HG03060 (cell line): ENCODE measurements around the gene OTOG.

Experiments
- ATAC-seq: cut with Tn5 transposase; IDR thresholded peaks from one replicate; pipeline ENCODE4 v1.9.1; 2021; ENCODE audit warnings: low read depth, moderate number of reproducible peaks; ENCODE audit not compliant: unreplicated experiment

The OTOG gene

DNA sequence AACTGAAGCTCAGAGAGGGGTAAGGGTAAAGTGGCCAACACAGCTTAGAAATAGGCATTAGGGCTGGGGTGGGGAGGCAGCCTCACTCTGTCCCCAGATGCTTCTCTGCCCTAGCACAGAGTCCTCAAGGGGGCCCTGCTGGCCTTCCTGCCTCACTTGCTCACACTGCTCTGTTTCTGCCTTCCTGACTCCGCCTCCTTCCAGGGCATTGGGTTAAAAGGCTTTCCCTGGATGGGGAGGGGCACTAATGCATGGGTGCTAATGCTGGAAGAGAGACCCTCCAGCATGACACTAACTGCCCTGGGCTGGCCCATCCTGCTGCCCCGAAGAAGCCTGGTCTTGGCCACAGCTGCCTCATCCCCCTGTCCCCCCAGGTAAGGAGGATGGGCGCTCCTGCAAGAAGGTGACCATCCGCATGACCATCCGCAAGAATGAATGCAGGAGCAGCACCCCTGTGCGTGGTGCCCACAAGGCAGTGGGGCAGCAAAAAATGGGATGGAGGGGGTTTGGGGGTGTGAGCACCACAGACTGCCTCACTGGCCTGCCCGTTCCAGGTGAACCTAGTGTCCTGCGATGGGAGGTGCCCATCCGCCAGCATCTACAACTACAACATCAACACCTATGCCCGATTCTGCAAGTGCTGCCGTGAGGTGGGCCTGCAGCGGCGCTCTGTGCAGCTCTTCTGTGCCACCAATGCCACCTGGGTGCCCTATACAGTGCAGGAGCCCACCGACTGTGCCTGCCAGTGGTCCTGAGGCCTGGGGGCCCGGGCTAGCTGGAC lies 98.3 kb downstream of the OTOG start:
- ATAC-seq, result no peak

DNA sequence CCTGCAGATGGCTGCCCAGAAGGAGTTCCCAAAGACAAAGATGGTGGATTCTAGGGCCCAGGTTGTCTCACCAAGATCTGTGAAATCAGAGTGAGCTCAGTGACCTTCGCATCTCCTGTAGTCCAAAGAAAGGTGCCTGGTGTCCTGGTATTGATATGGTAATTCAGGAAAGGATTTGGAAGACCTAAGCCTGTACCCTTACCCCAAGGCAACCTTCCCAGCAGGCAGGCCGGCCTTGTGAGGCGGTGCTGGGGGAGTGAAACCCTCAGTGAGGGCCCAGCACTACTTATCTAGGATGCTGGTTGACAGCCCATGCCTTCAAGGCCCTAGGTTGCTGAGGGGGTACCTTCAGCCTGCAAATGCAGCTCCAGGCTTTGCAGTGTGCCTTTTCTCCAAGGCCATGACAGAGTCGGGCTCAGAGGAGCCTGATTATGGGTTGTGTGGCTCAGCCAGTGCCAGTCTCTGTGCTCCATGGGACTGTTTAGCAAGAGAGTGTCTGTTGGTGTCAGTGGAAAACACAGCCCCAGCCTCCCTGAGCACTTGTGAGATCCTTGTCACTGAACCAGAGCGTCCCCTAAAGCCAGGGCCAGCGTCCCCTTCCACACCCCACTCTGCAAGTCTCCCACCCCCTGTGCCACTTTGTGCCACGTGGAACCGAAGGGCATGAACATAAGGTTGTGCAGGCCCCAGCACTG lies 99.5 kb downstream of the OTOG start:
- ATAC-seq, result no peak

DNA sequence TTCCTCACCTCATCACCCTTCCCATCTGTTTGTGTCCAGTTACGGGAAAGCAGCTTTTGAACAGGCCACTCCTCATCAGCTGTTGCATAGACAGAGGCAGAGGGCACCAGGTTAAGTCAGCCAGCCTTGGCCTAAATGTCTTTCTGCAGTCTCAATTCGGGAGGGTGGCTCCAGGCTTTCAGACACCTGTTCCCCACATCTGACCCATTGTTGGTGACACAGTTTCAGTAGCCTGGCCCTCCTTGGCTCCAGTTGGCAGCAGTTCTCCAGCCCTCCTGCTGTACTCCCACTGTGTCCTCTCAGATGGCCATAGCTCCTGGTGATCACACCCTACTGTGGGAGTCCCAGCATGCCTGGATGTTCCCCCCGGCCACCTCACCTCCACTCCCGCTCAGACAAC lies 101.5 kb downstream of the OTOG start:
- no peak for ATAC-seq

DNA sequence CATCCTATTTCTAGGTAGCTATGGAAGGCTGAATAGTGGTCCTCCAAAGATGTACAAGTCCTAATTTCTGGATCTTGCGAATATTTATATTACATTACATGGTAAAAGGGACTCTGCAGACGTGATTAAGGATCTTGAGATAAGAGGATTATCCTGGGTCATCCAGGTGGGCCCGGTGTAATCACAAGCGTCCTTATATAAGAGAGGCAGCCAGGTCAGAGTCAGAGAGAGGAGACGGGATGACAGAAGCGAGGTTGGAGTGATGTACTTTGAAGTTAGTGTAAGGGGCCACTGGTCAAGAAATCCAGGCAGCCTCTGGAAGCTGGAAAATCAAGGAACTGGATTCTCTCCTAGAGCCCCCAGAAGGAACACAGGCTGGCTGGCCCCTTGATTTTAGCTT lies 102.2 kb downstream of the OTOG start:
- no peak for ATAC-seq

DNA sequence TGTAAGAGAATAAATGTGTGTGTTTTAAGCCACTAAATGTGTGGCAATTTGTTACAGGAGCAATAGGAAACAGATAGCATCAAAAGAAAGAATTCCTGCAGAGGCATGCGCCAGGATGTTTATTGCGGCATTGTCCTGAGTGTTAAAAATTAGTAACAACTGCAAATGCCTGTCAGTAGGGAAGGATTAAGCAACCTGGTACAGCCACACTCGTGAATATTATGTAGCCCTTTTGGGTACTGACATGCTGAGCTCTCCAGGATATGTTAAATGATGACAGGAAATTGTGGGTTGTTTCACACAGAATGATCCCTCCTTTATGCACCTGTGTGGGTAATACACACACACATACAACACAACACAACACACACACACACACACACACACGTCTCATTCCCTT lies 102.6 kb downstream of the OTOG start:
- no peak for ATAC-seq

DNA sequence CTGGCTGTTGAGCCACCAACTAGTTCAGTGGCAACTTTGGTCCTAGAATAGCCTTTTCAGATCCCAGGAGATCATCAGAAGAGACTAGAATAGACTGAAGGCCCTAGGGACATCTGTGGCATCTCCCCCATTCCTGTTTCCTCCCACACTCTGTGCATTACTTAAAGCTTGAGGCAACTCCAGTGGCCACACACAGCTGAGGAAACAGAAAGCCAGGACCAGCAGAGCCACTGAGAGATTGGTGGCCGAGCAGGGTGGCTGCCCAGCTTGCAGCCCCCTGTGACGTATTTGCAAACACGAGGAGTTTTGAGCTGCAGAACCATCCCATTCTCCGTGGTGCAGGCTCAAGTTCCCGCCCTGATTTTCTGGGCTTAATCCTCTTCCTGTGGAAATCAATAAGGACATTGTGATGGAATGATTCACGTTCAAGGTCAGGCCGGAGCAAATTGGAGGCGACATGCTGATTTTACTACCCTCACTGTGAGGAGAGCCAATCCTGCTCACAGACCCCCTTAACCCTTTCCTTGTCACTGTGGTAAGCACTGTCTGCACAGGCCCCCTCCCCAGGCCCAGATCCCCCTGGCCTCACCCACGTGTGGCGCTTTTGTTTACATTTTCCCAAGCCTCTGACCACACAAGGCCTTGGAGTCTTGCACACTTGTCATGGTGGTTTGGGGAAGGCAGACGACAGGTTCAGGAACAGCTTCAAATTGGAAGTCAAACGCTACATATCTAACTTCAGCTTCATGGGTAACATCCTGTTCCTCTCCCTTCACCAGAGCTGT lies 103.3 kb downstream of the OTOG start:
- no peak for ATAC-seq

DNA sequence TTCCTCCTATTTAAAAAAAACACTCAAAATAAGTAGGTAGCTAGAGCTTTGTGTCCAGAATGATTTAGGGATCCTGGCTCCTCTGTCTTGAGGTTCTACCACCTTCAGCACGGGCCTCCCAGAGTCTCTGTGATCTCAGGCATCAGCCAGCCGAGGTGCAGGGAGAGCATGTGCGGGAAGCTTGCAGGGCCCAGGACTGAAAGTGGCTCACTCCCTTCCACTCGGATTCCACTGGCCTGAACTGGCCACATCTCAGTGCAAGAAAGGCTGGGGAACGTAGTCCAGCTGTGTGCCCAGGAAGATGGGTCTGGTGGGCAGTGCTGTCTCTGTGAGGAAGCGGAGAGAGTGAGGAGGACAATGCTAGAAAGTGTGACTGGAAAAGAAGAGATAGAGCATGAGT lies 104.0 kb downstream of the OTOG start:
- ATAC-seq, result no peak

DNA sequence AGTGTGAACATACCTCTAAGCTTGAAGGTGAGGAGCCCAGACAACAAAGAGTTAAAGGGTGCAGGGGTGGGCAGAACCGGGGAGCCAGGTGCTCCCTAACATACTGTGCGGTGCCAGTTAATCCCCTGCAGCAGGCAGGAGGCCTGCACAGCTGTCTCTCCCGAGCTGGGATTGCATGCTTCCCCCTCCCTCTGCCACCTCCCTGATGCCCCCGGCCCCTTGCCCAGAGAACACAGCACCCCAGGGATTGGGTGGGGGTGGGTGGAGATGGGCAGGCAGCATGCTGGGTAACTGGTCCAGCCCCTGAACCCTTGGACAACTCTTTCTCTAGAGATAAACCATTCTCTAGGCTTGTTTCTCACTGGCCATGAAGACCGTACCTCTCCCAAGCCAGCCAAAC lies 104.6 kb downstream of the OTOG start:
- no peak for ATAC-seq

DNA sequence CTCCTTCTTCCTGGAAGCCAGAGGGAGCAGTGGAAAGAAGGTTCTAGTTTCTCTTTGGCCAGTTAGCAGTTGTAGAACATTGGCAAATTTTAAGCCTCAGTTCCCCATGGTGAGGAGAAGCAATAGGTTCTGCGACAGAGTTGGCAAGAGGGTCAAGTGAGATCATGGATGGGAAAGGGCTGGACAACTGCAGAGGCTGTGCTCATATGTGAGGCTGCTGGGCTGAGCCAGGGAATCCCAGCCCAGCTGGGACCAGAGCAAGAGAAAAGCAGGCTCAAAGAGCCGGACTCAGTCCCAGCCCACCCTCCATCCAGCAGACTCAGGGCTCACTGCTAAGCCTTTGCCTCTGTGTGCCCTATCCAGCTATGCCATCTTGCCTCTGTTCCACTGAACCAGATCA lies 105.5 kb downstream of the OTOG start:
- no peak for ATAC-seq

DNA sequence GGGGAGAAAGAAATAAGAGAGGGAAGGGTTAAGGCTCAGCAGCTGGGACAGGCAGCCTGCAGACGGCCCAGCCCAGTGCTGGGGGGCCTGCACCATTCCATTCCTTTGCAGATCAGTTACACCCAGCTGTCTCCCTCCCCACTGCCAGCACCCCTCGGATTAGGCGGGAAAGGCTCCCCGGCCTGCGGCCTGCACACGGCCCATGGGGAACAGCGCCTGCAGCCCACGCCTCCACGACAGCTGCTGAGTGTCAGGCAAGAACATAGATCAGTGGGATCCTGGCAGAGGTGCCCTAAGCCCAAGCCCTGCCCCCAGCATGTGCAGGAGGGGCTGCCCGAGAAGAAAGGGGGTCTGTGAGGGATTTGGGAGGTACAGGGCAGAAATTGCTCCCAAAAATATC lies 106.6 kb downstream of the OTOG start:
- no peak for ATAC-seq

DNA sequence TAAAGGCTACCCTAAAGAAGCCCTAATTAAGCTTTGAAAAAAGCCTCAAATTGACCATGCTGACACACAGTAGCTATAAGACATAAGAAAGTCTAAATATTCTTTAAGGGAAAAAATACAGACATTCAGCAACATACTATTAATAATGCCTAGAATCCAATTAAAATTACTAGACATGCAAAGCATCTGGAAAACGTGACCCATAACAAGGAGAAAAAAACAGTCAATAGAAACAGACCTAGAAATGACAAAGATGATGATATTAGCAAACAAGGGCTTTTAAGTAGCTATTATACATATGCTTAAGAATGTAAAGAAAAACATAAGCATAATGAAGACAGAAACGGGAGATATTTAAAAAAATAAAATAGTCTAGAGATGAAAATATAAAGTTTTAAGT lies 108.6 kb downstream of the OTOG start:
- ATAC-seq, result no peak

DNA sequence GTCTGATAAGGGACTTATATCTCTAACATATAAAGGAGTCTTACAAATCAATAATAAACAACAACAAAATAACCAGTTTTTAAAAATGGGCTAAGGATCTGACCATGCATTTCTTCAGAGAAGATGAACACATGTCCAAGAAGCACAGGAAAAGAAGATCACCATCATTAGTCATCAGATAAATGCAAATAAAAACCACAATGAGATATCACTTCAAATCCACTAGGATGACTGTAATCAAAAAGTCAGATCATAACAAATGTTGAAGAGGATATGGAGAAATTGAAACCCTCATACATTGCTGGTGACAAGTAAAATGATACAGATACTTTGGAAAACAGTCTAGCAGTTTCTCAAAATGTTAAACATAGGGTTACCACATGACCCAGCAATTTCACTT lies 111.2 kb downstream of the OTOG start:
- ATAC-seq, result no peak

DNA sequence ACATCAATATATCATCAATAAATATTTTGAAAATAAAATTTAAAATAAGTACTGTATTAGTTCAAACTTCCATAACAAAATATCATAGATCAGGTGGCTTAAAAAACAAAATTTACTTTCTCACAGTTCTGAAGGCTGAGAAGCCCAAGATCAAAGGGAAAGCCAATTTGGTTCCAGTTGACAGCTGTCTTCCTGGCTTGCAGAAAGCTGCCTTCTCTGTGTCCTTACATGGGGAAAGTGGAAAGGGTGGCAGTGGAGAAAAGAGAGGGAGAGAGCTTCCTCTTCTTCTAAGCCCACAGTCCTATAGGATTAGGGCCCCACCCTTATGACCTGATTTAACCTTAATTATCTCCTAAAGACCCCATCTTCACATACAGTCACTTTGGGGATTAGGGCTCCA lies 121.1 kb downstream of the OTOG start:
- ATAC-seq, result no peak

DNA sequence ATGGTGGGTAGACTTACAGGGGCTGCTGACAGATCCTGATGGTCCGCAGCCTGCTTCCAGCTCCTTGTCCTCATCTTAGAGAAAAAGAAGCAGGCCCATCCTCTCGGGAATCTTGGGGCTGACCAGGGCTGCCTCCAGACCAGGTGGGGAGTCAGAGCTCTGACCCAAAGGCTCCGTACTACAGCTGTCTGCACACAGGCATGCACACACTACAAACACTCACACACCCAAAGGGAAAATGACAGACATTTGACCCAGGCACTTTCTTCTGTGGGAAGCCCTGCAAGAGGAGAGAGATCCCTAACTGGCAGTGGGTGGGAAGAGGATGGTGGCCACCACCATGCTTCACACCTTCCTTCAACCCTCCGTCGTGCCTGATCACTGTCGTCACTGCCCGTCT lies 125.4 kb downstream of the OTOG start:
- ATAC-seq, result no peak

DNA sequence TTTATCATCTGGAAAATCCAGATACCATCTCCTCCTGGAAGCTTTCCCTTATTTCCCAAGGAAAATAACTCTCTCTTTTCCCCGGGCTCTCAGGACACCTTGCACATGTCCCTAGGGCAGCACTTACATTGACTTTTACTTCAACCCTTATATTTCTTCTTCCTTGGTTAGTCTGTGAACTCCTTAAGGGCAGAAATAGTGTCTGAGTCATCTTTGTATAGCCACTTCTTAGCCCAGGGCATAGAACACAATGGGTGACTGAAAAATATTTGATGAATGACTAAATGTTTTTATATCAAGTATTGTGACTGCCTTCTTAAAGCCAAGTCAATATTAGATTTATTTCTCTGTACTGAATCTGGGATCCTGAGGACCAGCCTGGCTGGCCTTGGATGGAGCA lies 126.9 kb downstream of the OTOG start:
- ATAC-seq, result no peak

DNA sequence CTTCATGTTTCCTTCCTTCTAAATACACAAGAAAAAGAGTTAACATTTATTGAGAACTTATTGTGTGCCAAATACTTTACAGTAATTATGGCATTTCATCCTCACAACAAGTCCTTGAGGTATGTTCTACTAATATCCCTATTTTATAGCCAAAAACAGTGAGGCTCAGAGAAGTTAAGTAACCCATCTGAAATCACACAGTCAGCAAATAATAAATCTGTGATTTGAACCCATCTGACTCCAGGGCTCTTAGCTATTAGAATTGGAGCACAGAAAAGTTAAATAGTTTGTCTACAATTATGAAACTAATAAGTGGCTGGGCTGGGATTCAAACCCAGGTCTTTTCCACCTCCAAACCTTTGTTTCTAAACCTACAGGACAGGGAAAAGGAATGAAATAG lies 135.8 kb downstream of the OTOG start:
- no peak for ATAC-seq

DNA sequence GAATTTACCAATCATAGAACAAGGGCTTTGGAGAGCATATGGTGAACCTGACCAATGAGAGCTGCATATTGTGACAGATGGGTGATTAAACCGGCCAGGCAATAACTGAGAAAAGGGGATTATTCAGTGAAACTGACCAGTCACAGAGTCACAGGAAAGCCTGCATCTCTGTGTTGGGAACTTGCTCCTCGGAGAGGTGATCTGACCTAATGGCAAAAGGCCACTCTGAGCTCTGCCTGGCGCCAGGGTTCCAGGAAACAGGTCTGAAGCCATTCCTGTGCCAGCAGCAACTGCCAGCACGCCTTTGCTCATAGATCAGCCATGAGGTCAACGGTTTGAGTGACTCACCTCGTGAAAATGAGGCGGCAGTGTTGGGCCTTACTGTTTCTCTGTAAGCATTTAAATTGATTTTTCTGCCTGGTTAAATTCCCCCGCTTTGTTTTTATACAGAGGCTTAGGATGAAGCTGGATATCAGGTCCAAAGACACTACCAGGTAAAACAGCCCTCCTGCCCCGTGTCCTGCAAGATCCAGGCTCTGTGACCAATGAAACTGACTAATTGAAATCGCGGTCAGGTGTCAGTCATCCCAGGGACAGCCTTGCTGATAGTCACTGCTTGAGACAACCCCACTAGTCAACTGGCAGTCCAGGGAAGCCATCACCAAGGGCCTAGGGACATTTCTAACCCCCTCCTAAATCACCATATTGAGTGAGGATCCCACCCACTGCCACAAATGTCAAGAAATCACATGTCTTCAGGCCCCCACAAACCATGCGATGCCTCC lies 136.5 kb downstream of the OTOG start:
- ATAC-seq, result no peak

DNA sequence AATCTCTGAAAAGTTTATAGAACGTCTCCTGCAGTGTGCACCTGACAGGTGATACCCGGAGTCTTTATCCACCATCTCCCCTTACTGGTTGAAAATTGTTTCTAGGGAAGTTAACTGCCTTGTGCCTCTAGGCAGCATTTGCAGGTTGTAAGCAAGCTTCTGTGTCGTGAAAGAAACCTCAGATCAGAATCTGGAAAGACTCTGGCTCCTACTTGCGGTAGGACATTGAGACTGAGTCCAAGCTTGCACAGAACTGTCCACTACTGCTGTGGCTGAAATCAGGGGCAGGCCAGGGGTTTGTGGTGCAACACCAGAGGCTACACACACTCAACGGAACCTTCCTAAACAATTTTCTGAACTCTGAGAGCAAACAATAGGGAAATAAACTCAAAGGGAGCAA lies 137.5 kb downstream of the OTOG start:
- no peak for ATAC-seq

DNA sequence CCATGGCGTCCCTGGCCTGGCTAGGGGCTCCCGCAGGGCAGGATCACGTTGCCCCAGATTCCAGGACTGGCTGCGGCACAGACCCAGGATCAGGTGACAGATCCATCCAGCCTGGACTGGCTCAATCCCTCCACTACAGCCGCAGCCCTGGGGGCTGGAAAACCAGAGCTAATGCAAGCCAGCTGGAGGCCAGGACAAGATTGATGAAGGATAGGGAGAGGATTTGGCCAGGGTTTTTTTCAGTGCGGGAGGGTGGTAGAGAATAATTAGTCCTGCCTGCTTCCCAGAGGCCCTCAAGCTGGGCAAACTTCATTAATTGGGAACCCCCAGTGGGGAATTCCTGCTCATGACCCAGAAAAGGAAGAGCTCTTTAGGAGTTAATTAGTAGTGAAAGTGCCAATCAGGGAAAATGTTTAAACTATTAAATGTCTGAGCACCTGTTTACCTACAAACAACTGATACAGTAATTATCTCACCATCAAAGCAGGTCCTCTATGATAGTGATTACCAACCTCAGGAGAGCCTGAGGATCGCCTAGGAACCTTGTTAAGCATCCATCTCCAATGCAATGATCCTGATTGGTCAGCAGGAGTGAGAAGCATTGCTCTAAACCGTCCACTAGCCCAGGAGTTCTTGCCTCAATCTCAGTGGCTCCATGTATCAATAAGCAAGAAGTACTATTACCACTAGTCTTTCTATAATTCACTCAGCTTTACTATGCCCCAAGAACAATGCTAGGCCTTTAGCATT lies 139.3 kb downstream of the OTOG start:
- no peak for ATAC-seq
